Activated CD4-positive, alpha-beta T cell treated with anti-CD3 and anti-CD28 coated beads for 48 hours (primary cell): ENCODE results near the gene CPB2.

Source experiments
- DNase-seq: peaks from one replicate; pipeline ENCODE4 v3.0.0-alpha.2; 2020

The CPB2 gene

GRCh38 chr13:46126552-46127357 lies 21.9 kb upstream of the CPB2 start:
- peak; percentile 80 for DNase-seq

- DNase-seq, result no peak
These were observed 21.2 kb upstream of the CPB2 start for GRCh38 chr13:46126056-46126455.

DNA sequence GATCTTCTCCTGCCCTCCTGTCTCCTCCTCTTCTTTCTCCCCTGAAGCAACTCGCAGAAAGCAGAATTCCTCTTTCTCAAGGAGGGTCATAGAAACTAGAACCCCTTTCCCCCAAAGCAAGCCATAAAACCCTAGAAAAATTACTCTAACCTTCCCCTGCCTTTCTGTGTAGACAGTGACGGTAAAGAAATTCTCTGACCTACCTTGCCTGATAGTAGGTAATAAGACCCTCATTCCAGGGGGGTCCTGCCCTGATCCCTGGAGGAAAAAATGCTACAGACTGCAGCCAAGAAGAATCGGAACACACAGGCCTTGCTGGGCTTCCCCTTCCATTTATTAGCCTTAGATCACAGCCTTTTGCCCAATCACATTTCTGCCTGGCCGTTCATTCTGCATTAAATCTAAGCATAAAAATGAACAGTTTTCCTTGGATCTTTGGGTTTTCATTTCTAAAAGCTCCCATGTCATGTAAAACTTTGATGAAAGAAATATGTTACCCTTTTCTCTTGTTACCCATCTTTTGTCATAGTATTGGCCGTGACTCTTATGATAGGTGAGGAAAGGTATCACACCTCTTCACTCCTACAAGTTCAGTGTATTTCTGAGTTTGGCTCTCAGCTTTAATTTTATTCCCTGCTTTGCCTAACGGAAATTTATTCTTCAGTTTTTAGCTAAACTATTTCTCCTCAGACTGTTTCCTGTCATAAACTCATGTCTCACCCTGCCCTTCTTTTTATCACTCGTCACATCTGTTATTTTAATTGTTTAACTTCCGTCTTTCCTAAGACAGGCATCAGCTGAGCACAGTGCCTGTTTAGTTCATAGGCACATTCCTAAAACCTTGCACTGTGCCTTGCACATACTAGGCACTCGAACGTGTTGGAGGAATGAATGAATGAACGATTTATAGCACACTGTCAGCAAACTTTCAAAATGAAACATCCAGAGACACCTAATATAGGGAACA lies 20.4 kb upstream of the CPB2 start:
- DNase-seq, result no peak

GRCh38 chr13:46124531-46124966 lies 19.7 kb upstream of the CPB2 start:
- peak; percentile 43 for DNase-seq

- DNase-seq, result no peak
These were observed 17.5 kb upstream of the CPB2 start for GRCh38 chr13:46122304-46122703.

DNA sequence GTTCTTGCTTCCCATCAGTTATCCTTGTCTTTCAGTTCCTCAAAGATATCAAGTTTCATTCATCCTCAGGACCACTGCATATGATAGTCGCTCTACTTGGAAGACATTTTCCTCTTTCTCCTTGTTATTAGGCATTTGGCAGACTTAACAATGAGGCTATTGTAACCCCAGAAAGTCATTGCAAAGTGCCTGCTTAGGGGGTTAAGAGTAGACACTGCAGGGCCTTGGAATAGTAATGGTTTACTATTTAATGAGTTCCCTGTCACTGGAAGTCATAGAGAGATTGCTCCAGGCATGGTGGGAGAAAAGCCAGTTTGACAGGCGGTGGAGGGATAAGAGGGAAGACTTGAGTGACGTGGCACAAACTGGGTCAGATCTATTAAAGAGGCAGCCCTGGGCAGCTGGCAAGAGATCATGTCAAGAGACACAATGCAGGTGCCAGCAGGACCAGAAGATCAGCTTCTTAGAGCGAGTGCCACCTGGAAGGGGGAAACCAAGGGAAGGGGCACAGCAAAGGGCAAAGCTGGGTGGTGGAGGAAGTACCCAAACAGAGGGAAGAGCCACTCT lies 16.8 kb upstream of the CPB2 start:
- no peak for DNase-seq

DNA sequence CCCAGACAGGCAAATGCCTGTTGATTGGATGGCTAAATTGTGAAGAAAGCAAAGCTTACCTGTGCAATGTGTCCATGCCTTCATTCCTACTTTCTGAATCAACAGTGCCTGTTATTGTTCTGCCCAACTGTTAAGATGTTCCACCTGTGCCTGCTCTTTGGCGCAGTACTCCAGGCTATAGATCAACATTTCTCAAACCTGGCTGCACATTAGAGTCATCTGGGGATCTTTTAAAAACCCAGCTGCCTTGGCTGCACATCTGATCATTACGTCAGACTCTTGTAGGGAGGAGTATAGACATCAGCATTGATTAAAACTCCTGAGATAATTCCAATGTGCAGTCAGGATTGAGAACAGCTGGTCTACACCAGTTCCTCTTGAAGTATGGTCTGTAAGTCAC lies 16.2 kb upstream of the CPB2 start:
- DNase-seq, result no peak

- DNase-seq, result no peak
These were observed 15.2 kb upstream of the CPB2 start for GRCh38 chr13:46119883-46120614.

DNA sequence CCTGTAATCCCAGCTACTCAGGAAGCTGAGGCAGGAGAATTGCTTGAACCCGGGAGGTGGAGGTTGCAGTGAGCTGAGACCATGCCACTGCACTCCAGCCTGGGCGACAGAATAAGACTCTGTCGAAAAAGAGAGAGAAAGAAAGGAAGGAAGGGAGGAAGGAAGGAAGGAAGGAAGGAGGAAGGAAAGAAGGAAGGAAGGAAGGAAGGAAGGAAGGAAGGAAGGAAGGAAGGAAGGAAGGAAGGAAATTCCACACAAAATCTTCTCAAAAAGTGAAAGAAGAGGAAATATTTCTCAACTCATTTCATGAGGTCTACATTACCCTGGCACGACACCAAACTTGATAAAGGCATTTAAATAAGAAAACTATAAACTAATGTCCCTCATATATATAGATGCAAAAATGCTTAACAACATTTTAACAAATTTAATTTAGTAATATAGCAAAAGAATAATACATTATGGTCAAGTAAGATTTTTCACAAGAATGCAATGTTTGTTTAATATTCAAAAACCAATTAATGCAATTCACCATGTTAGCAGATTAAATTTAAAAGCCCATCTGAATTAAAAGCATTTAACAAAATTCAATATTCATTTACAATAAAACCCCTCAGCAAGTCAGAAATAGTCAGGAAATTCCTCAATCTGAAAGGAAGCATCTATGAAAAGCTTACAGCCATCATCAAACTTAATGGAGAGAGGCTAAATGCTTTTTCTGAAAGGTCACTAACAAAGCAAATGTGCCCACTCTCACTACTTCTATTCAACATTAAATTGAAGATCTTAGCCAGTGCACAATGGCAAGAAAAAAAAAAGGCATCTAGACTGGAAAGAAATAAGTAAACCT lies 12.0 kb upstream of the CPB2 start:
- no peak for DNase-seq

DNA sequence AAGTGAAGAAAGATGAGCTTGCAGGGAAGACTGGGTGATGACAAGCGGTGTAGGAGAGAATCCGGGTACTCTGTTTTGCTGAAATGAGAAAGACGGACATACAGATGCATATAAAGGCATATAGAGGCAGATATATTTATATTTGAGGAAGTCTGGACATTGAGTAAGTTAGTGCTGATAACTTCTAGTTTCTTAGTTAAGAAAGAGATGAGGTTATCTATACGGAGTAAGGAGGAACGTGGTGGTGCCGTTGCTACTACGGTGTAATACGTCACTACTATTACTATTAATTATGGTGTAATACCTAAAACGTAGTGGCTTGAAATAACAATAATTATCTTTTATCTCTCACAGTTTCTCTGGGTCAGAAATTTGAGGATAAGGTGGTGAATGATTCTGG lies 9.8 kb upstream of the CPB2 start:
- DNase-seq, result no peak

GRCh38 chr13:46113596-46113995 lies 8.8 kb upstream of the CPB2 start:
- no peak for DNase-seq

DNA sequence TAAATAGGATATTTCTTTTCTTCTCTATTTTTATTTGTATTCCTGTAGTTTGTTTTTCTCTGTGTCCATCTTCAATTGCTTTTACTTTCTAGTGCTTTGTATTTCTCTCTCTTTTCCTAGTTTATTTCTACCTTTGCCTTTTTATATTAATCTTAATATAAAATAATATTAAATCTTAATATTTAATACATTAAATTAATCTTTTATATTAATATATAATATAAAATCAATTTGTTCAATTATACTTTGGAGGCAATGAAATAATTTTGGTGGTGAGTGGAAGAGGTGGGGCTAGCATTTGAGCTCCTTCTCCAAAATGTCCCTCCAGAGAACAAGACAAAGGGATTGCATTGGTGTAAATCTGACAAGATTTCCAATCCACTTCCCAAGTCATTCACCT lies 6.3 kb upstream of the CPB2 start:
- no peak for DNase-seq

GRCh38 chr13:46109451-46109850 lies 4.6 kb upstream of the CPB2 start:
- no peak for DNase-seq

DNA sequence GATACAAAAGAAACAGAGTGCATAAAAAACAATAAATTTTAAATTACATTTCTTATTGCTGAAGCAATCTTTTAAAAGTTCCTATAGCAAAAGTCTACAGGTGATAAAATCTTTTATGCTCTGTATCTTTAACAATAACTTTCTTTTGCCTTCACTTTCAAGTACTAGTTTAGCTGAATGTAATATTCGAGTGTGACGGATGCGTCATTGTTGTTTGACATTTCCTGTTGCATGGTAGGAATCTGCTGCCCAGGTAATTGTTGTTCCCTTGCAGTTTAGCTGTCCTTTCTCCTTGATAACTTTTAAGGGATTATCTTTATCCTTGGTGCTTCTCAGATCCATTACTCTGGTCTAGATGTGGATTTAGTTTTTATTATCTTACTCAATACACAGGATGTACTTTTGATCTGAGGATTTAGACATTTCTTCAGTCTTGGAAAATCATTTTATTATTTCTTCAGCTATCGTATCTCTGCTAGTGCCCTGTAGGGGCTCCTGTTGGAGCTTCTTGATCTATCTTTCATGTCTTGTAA lies 2.1 kb upstream of the CPB2 start:
- DNase-seq, result no peak

- DNase-seq, result no peak
These were observed 1.8 kb downstream of the CPB2 start for GRCh38 chr13:46103037-46103436.

DNA sequence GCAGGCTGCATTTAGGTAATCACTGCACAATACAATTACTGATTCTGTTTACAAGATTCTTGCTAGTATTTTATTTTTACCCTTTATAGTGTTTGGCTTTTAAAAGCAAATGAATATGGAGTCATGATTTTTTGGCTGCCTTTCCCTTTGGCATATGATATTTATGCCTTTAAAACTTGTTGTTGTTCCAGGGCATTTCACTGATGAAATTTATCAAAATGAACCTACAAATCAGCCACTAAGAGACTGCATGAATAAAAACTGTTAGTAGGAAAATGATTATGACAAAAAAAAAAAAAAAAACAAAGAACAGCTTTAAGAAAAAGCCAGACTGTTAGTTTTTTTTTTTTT lies 2.6 kb downstream of the CPB2 start:
- DNase-seq, result no peak

- DNase-seq, result no peak
These were observed 3.2 kb downstream of the CPB2 start for GRCh38 chr13:46101484-46102254.

- no peak for DNase-seq
These were observed 3.8 kb downstream of the CPB2 start for GRCh38 chr13:46101002-46101401.

GRCh38 chr13:46100191-46100815 lies 4.5 kb downstream of the CPB2 start:
- DNase-seq, result no peak

DNA sequence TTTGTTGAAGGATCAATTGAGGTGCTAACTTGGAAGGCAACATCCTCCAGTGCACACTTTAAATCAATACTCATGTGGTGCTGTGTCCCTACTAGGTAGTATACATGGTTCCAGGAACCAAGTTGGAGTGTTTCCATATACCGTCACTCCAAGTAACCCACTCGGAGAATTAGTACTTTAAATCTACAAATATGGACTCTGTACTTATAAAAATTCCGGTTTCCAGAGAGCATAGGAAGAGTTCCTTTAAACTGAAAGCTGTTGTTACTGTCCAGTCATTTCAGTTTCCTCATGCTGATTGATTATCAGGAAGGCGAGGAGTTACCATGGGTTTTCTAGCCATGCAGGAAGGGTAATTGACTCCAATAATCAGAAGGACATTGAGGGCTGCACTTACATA lies 7.2 kb downstream of the CPB2 start:
- no peak for DNase-seq
